ENCODE results near the gene NOC2L.

The NOC2L gene

GRCh38 chr1:930633-931138, 28.4 kb downstream of the NOC2L start:
- no peak overlapping the region for H3K27ac ChIP-seq
- no peak for TF ChIP-seq CTCF (IDR thresholded peaks at IDR 0.05)
- intact Hi-C loops (cut with DNase I; ENCODE audit: low total_unique reads): no loop called here
- H3K4me1 ChIP-seq: peaks cover 0 to 11% (median 4%) of the 10 kb centered on the region in 4 donors
- peaks cover 0 to 47% of the 10 kb centered on the region in 2 donors for H3K27me3 ChIP-seq
- no peaks in the 10 kb centered on the region for H3K9me3 ChIP-seq
- no peak for DNase-seq
- no peak overlapping the region for H3K4me3 ChIP-seq
- H3K36me3 ChIP-seq: no peaks in the 10 kb centered on the region

GRCh38 chr1:929712-930632, 29.1 kb downstream of the NOC2L start:
- no peak for TF ChIP-seq CTCF (IDR thresholded peaks at IDR 0.05)
- Histone ChIP-seq H3K36me3 (no peaks in the 10 kb centered on the region), H3K4me3 (no peak overlapping the region), H3K4me1 (peaks cover 0 to 13% (median 10%) of the 10 kb centered on the region in 4 donors), H3K9me3 (no peaks in the 10 kb centered on the region), H3K27me3 (peaks cover 0 to 46% of the 10 kb centered on the region in 2 donors), H3K27ac (no peak overlapping the region)
- intact Hi-C loops (cut with DNase I; ENCODE audit: low total_unique reads): no loop called here
- no peak for DNase-seq

- no peaks in the 10 kb centered on the region for H3K36me3 ChIP-seq
- no peak overlapping the region for H3K4me3 ChIP-seq
- no peak overlapping the region for H3K27ac ChIP-seq
- DNase-seq: no peak
- no peak for TF ChIP-seq CTCF (IDR thresholded peaks at IDR 0.05)
- intact Hi-C loops (cut with DNase I; ENCODE audit: low total_unique reads): no loop called here
- H3K4me1 ChIP-seq: peaks cover 0 to 22% (median 17%) of the 10 kb centered on the region in 4 donors
- peaks cover 0 to 48% of the 10 kb centered on the region in 2 donors for H3K27me3 ChIP-seq
- no peaks in the 10 kb centered on the region for H3K9me3 ChIP-seq
These were observed 30.0 kb downstream of the NOC2L start for GRCh38 chr1:928825-929661.

DNA sequence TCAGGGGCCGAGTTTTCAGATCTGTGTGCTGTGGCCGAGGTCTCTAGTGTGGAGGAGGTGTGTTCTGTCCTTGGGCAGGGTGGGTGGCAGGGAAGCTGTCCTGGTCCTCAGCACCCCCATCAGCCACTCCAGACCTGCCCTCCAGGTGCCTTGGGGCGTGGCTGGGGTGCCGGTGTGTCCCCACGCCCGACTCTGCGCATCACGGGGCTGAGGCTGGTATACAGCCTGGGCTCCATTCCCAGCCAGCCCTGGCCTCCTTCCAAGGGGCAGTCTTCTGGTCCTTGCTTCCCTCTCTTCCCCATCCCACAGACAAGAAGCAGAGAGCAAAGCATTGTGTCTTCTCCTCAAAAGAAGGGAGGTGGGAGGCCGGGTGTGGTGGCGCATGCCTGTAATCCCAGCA, 31.3 kb downstream of the NOC2L start:
- Histone ChIP-seq H3K9me3 (no peaks in the 10 kb centered on the region), H3K4me1 (peaks cover 3 to 35% (median 26%) of the 10 kb centered on the region in 4 donors), H3K4me3 (no peak overlapping the region), H3K36me3 (no peaks in the 10 kb centered on the region), H3K27me3 (peaks cover 0 to 45% of the 10 kb centered on the region in 2 donors), H3K27ac (no peak overlapping the region)
- no peak for TF ChIP-seq CTCF (IDR thresholded peaks at IDR 0.05)
- no peak for DNase-seq
- intact Hi-C loops (cut with DNase I; ENCODE audit: low total_unique reads): no loop called here

GRCh38 chr1:927234-927633, 31.8 kb downstream of the NOC2L start:
- Histone ChIP-seq H3K36me3 (no peaks in the 10 kb centered on the region), H3K9me3 (no peaks in the 10 kb centered on the region), H3K27me3 (peaks cover 0 to 44% of the 10 kb centered on the region in 2 donors), H3K4me3 (no peak overlapping the region), H3K27ac (no peak overlapping the region), H3K4me1 (peaks cover 3 to 37% (median 28%) of the 10 kb centered on the region in 4 donors)
- DNase-seq: no peak
- no peak for TF ChIP-seq CTCF (IDR thresholded peaks at IDR 0.05)
- intact Hi-C loops (cut with DNase I; ENCODE audit: low total_unique reads): no loop called here
